ENCODE results near the gene SPEG.

SPEG gene

GRCh38 chr2:219465659-219466561 lies 31.3 kb downstream of the SPEG start:
- DNase-seq, result no peak

- no peak for DNase-seq
Observed at GRCh38 chr2:219466816-219467735, 32.4 kb downstream of the SPEG start.

- DNase-seq, result no peak
Observed at GRCh38 chr2:219467736-219468075, 33.1 kb downstream of the SPEG start.

GRCh38 chr2:219468410-219469185 lies 34.0 kb downstream of the SPEG start:
- no peak for DNase-seq

GRCh38 chr2:219469186-219469724 lies 34.6 kb downstream of the SPEG start:
- DNase-seq, result no peak

GRCh38 chr2:219470429-219470828 lies 35.8 kb downstream of the SPEG start:
- no peak for DNase-seq

- DNase-seq, result no peak
Observed at GRCh38 chr2:219471476-219472371, 37.1 kb downstream of the SPEG start.

- no peak for DNase-seq
Observed at GRCh38 chr2:219472629-219473187, 38.1 kb downstream of the SPEG start.

GRCh38 chr2:219473511-219473910 lies 38.9 kb downstream of the SPEG start:
- DNase-seq, result no peak

- DNase-seq, result no peak
Observed at GRCh38 chr2:219474285-219475060, 39.8 kb downstream of the SPEG start.

GRCh38 chr2:219475278-219475677 lies 40.6 kb downstream of the SPEG start:
- no peak for DNase-seq

GRCh38 chr2:219475697-219476651 lies 41.3 kb downstream of the SPEG start:
- DNase-seq, result peak; percentile 85

GRCh38 chr2:219476652-219477151 lies 42.1 kb downstream of the SPEG start:
- no peak for DNase-seq

- DNase-seq, result no peak
Observed at GRCh38 chr2:219477179-219477578, 42.5 kb downstream of the SPEG start.

GRCh38 chr2:219477815-219478214 lies 43.2 kb downstream of the SPEG start:
- DNase-seq, result no peak

- DNase-seq, result no peak
Observed at GRCh38 chr2:219478916-219479315, 44.3 kb downstream of the SPEG start.

- DNase-seq, result no peak
Observed at GRCh38 chr2:219480004-219480403, 45.4 kb downstream of the SPEG start.

GRCh38 chr2:219482674-219483405 lies 48.2 kb downstream of the SPEG start:
- DNase-seq, result no peak
